HepG2 (cell line): ENCODE measurements around the gene MAPK13. TPM values are rescaled to one million over a fixed set of nuclear protein-coding genes. Genes with fewer than 3 reads are reported as not detected.

Experiments
- AFF4 ChIP-seq: sonication (generic); formaldehyde crosslinking; IDR thresholded peaks from 2 replicates; pipeline ENCODE4 v1.4.0; 2020; ENCODE audit warnings: missing genetic modification reagents
- IKZF1 ChIP-seq: fragments of 450-650 bp; IDR thresholded peaks from 2 replicates; pipeline ENCODE4 v1.7.1; 2016
- JUND ChIP-seq: sonication (generic); formaldehyde crosslinking; IDR thresholded peaks from 2 replicates; pipeline ENCODE4 v1.8.0; 2022; ENCODE audit warnings: mild to moderate bottlenecking, missing genetic modification reagents
- KAT2B ChIP-seq: fragments of 150-350 bp; IDR thresholded peaks from 2 replicates; pipeline ENCODE4 v1.6.1; 2014; ENCODE audit warnings: low read depth, low read length, borderline replicate concordance
- NFRKB ChIP-seq: fragments of 450-650 bp; IDR thresholded peaks from 2 replicates; pipeline ENCODE4 v1.6.1; 2017
- RFX5 ChIP-seq: IDR thresholded peaks from 2 replicates; pipeline ENCODE4 v1.6.1; 2011; ENCODE audit warnings: low read depth, low read length, improper control_type of control experiment
- SKI ChIP-seq: fragments of 450-650 bp; IDR thresholded peaks from one replicate; pipeline ENCODE4 v1.6.1; 2018; ENCODE audit warnings: mild to moderate bottlenecking; ENCODE audit not compliant: partially characterized antibody
- SSRP1 ChIP-seq: IDR thresholded peaks from 2 replicates; pipeline ENCODE4 v1.6.1; 2016; ENCODE audit warnings: control low read depth
- YEATS4 ChIP-seq: sonication (generic); formaldehyde crosslinking; IDR thresholded peaks from 2 replicates; pipeline ENCODE4 v1.4.0; 2020; ENCODE audit warnings: missing genetic modification reagents, borderline replicate concordance
- ZNF407 ChIP-seq: sonication (generic); formaldehyde crosslinking; IDR thresholded peaks from one replicate; pipeline ENCODE4 v1.5.1; 2020; ENCODE audit warnings: mild to moderate bottlenecking, missing genetic modification reagents; ENCODE audit errors: not compliant biosample characterization
- ZNF646 ChIP-seq: sonication (generic); formaldehyde crosslinking; IDR thresholded peaks from 2 replicates; pipeline ENCODE4 v1.9.0; 2021; ENCODE audit warnings: mild to moderate bottlenecking, missing genetic modification reagents
- polyA plus RNA-seq, 8 experiments: library from polyadenylated mRNA; depleted of rRNA in 3 of 8; stranded (reverse) in 7 of 8; unstranded in 1 of 8; fragments of >200 nt; fragmentation: Illumina TruSeq in 4 of 8; extraction: Trizol in 4 of 8; gene quantifications; 2 replicates each; pipeline versions ENCODE4 v1.2.1 to v1.2.3, GENCODE V29; 2011 to 2016; ENCODE audit warnings: low read depth in 4 of 8, missing spikeins in 1 of 8, mixed read lengths in 1 of 8; ENCODE audit not compliant: insufficient read depth in 1 of 8
- total RNA-seq, 5 experiments: library from RNA; depleted of rRNA; stranded (reverse); fragments of >200 nt; fragmentation: Illumina TruSeq; extraction: Trizol; gene quantifications; 2 replicates each; pipeline ENCODE4 v1.2.3, GENCODE V29; 2016; ENCODE audit warnings: low read depth in 1 of 5

Gene MAPK13
- total and polyA plus RNA-seq, 2 of the 13 experiments (the other 11 are each of a cell fraction or from before 2014, with no cell fraction given): 12.7 to 43.4 TPM

- TF ChIP-seq AFF4 (CRISPR knock-in tag) (no peak), NFRKB (no peak), IKZF1 (no peak), RFX5 (no peak), SKI (no peak), ZNF407 (CRISPR knock-in tag) (no peak), SSRP1 (CRISPR knock-in tag) (no peak), KAT2B (no peak), YEATS4 (CRISPR knock-in tag) (no peak), JUND (CRISPR knock-in tag) (0 out of 2 replicates have a peak, but pooled peaks have one; percentile 1), ZNF646 (no peak)
Observed at GRCh38 chr6:36122495-36123269, 7.6 kb upstream of the MAPK13 start (continued).
